GM19238 (cell line): Measurements from ENCODE around the gene MUS81.
A peak's percentile ranks its signal among the peaks of the same experiment; 100 is the strongest.
"Not testable (repeated sequence)": the region's sequence is repeated elsewhere in the genome, so short reads cannot be mapped to it uniquely, and the experiment has no call there.

ENCODE experiments used
- DNase-seq: peaks from one replicate; pipeline ENCODE4 v3.0.0; 2011; ENCODE audit warnings: low spot score; ENCODE audit not compliant: insufficient read length

MUS81 gene

GRCh38 chr11:65844231-65844872, 15.9 kb upstream of the MUS81 start:
- DNase-seq = no peak

DNA sequence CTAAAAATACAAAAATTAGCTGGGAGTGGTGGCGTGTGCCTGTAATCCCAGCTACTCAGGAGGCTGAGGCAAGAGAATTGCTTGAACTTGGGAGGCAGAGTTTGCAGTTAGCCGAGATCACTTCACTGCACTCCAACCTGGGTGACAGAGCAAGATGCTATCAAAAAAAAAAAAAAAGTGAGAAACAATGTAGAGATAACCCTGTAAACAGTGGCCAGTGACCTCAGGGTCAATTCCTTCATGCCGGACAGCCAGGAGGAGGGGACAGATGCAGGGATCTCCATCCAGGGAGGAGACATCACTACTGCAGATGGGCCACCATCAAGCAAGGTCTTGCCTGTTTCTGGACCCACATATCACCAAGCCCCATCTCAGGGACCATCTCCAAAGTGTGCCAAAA, 12.5 kb upstream of the MUS81 start:
- no peak for DNase-seq

GRCh38 chr11:65848693-65849092, 11.5 kb upstream of the MUS81 start:
- not testable (repeated sequence) for DNase-seq

DNA sequence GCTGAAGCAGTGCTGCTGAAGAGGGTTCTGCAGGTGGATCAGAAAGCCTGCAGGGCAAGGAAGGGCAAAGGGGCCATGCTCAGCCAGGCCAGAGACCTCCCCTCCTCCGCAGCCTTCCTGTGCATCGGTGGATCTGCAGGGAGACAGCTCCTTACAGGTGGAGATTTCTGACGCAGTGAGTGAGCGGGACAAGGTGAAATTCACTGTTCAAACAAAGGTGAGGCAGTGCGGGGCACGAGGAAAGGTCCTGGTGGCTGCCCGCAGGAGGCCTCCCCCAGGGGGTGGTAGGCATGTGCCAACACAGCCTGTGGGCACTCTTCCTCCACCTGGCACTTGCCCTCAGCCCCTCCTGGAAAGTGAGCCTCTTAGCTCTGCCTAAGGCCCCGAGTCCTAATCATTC, 10.9 kb upstream of the MUS81 start:
- DNase-seq = no peak

DNA sequence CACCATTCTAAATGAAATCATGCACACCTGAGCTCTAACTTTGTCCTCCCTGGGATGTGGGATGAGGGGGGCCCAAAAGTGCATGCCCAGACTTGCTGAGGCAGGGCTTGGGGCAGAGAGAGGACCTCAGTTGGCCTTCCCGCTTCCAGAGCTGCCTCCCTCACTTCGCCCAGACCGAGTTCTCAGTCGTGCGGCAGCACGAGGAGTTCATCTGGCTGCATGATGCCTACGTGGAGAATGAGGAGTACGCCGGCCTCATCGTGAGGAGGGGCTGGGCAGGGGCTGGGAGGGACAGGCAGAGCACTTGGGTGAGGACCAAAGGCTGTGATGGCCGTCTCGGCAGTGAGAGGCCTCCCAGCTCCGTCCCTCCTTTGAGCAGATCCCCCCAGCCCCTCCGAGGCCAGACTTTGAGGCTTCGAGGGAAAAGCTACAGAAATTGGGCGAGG, 10.4 kb upstream of the MUS81 start:
- no peak for DNase-seq

DNA sequence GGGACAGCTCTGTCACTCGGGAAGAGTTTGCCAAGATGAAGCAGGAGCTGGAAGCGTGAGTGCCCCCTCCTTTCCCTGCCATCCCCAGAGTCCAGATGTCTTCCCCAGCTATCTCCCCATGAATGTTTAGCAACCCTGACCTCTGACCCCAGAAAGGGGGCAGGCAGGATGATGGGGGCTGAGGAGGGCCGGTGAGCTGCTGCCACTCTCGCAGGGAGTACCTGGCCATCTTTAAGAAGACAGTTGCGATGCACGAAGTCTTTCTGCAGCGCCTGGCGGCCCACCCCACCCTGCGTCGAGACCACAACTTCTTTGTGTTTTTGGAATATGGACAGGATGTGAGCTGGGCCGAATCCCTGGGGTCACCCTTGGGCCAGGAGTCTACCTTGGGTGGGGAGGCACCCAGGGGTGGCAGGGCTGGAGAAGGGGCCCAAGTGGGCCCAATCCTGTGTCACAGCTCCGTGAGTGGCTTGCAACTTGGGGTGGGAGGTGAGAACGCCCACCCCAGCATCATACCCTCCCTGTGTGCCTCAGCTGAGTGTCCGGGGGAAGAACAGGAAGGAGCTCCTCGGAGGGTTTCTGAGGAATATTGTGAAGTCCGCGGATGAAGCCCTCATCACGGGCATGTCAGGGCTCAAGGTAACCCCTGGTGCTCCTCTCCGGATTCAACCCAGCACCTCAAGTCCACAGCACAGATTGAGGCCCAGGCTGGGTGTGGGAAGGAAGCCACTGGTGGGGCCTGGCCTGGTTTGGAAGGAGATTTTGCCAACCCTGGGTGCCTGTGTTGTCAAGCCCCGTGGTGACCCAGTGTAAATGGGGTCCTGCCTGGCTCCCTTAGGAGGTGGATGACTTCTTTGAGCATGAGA, 9.8 kb upstream of the MUS81 start:
- no peak for DNase-seq

GRCh38 chr11:65851083-65851579, 9.1 kb upstream of the MUS81 start:
- no peak for DNase-seq

DNA sequence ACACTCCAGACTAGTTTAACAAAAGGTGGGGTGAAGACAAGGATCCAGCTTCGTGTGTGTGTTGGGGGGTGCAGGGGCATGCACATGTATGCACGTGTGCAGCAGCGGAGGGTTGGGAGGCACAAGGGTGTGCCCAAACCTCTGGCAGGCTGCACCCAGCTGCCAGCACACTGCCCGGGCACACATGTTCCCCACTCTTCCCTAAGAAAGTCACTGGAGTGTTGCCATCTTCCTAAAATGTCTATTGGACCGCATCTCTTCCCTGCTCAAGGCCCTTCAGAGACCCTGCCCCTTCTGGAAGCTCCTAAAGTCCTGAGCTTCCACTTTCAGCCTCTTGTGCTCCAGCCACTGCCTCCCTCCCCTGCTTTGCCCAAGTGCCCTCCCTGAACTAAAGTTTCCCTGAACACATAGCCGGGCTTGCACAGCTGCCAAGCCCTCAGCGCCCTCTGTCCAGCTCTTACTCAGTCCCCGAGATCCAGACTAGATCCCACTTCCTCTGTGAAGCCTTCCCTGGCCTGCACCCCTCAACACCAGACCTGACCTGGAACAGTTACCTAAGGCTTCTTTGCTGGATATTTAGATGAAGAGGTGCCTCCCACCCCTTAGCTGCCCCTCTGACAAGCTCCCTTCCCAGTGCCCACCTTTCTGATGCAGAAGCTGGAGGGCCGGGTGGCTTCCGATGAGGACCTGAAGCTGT, 8.3 kb upstream of the MUS81 start:
- DNase-seq = no peak

DNA sequence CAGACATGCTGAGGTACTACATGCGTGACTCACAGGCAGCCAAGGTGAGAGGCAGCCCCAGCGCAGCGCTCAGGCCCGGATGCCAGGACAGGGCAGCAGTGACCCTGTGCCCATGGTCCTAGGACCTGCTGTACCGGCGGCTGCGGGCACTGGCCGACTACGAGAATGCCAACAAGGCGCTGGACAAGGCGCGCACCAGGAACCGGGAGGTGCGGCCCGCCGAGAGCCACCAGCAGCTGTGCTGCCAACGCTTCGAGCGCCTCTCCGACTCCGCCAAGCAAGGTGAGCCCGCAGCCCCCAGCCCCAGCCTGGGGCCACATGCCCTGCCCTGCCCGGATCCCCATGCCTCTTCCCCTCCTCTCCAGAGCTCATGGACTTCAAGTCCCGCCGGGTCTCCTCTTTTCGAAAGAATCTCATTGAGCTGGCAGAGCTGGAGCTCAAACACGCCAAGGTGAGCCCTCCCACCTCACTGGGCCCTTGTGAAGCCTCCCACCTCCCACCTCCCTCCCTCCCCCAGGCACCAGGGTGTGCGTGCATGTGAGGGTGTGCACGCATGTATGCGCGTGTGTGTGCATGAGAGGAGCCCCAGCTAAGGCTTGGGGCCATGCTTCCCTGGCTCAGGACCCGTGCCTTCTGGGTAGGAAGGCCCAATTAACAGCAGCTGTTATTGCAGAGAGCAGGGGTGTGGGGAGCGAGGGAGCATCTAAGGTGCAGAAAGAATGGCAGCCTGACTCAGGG, 7.6 kb upstream of the MUS81 start:
- no peak for DNase-seq

DNA sequence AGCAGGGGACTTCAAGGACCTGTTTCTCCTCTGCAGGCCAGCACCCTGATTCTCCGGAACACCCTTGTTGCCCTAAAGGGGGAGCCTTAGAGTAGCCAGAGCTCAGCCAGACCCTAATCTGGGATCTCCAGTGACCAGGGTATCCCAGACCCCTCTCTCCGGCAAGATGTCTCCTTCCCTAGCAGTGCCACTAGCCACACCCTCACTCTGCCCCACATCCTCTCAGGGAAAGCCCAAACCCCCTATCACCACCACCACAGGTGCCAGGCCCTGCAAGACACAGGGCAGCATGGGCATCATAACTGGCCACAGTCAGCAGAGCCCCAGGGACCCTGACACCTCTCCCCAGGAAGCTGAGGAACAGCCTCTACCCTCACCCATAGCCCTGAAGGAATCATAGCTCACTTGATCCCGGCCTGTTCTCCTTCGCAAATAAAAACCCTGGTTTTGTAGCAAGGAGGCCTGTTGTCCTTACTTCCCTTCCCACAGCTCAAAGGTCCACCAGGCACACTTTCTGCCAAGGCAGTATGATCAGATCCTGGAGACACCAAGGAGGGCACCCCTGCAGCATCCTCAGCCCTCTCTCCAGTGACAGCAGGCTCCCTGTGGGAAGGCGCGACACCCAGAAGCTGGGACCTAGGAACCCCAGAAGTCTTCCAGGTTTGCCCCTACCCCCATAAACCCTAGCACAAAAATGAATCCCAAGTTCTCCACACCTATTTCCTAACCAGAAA, 6.8 kb upstream of the MUS81 start:
- DNase-seq = no peak

DNA sequence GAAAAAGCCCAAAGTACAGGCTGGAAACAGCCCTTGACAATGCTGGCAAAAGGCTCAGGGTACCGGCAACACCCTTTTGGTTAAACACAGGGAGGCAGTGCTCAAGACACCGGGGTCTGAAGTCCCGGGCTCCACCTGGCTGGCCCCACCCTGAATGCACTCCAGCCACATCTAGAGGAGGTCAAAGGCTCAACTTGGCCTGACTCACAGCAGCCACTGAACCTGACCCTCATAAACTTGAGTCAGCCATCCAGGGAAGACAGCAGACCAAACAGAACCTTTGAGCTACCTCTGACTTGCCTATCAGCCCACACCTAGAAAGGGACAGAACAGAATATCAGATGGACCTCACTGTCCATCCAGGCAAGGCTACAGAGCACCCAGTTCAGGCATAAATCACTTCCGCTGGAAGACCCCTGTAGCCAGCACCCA, 6.1 kb upstream of the MUS81 start:
- DNase-seq = no peak

GRCh38 chr11:65854852-65855837, 5.1 kb upstream of the MUS81 start:
- DNase-seq = no peak

- no peak for DNase-seq
These were observed 4.3 kb upstream of the MUS81 start for GRCh38 chr11:65855927-65856363.

- DNase-seq = peak; percentile 76
These were observed 3.3 kb upstream of the MUS81 start for GRCh38 chr11:65856689-65857499.

DNA sequence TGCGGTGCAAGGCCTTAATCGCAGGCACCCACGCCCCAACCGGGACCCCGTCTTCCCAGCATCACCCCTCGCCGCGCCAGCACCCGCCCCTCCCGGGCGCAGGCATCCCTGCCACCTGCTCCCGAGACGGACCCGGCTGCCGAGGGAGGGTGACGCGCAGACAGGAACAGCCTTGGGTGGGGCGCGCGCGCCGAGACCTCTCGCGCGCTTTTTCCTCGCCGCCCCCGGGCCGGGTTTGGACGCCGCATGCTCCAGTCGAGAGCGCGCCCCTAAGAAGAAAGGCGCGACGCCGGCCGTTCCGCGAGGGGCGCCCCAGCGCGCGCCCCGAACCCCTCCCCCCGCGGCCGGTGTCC, 2.8 kb upstream of the MUS81 start:
- DNase-seq = no peak

GRCh38 chr11:65857853-65858680, 2.2 kb upstream of the MUS81 start, which contains the start of gene CFL1:
Gene CFL1 (minus strand): TSS chr11:65858180. CDS start chr11:65858099, 81 bp downstream.
- peak; percentile 83 for DNase-seq

DNA sequence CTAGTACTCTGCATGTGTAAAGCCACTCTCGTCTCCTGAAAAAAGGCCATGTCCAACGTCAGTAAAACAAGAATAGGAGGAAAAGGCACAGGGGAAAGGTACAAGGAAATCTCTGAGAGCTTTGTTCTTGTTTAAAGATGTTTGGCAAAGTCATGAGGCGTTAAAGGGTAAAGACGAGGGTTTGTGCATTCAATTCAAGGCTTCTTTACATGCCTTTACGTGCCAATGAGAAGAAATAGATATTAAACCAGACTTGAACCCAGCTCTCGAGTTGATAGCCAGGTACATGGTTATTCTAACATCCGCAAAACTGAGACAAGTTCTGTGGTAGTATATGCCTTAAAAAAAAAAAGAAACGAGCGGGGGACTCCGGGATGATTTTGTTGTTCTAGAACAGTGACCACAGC, 1.5 kb upstream of the MUS81 start:
- DNase-seq = no peak
